GM19238 (cell line): Measurements from ENCODE around the gene DCD.
"Not testable (repeated sequence)": the region's sequence is repeated elsewhere in the genome, so short reads cannot be mapped to it uniquely, and the experiment has no call there.

Experiments used
- DNase-seq: peaks from one replicate; pipeline ENCODE4 v3.0.0; 2011; ENCODE audit warnings: low spot score; ENCODE audit not compliant: insufficient read length

The DCD gene

DNA sequence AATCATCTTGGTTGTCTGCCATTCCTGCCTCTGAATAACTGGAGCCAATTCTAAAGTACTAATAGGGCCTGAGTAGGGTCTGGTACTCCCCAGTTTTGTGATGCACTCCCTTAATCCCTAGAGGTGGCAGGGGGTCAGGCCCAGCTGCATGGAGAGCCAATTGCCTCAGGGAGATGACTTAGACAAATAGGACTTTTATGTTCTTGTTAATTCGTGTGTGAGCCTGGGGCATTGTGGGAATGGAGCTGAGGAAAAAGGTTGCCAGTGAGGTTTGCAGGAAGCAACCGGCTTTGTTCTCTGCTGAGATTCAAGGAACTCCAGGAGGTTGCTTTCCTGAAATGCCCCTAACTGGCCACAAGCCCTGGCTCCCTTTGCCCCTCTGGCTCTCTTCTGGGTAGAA, 6.8 kb upstream of the DCD start:
- DNase-seq = no peak

DNA sequence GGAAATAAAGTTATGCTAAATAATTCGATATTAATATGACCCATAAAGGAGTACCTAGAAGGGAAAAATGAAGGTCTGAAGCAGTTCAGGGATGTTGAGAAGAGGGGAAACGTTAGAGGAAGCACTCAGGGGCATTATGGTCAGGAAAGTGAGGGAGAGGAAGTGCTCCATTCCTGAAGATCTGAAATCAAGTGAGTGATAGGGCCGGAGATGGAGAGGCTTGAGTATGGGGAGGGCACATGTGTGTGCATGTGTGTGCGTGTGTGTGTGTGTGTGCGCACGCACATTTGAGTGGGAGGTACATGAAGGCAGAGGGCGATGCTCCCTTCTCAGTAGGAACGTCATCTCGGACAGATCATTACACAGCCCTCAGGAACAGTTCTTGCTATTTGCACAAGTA, 4.9 kb upstream of the DCD start:
- no peak for DNase-seq

DNA sequence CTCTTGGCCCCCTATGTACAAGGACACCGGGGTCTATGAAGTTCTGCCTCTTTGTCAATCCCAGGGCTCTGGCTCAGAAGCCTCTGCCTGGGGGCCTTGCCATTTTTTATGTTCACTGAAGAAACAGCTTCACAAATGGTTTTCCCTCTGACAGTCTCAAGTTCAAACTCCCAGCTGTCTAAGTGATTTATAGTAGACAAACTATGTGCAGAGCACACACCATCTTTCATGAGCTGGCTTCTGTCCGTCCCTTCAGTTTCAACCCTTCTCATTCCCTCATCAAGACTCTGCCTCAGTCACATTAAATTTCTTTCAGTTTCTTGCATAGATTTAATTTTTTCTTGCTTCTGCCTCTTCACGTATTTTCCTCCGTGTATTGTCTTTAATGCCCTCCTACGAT, 2.7 kb upstream of the DCD start:
- no peak for DNase-seq

DNA sequence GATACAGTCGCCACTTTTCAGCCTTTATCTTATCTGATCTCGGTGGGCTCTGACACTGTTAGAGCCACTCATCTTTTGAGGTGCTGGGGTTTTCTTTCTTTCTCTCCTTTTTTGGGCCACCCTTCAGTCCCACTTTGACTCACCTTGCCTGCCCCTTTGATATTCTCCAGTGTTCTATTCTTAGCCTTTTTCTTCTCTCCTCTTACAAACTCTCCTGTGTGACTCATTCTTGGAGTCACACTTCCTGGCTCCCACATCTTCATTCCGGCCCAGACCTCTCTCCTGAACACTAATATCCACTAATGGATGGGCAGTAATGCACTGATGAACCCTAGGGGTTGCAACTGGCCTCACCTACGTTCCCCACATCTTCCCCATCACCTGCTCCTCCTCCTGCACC, 2.2 kb upstream of the DCD start:
- no peak for DNase-seq

DNA sequence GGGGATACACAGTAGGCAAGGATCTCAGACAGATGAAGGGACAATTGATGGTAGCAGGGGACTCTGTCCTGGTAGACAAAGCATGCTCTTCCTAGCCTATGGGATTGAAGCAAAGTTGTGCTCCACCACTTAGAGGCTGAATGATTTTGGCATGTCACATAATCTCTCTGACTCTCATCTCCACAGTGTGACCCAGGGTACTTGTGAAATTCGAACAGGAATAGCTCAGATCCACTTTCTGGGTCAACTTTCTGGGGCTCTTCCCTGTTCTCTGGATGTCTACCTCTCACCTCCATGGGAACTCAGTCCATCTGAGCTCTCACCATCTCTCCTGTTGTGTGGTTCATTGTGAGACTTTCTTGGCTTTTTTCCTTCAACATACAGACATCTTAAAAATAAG, 1.7 kb upstream of the DCD start:
- no peak for DNase-seq

DNA sequence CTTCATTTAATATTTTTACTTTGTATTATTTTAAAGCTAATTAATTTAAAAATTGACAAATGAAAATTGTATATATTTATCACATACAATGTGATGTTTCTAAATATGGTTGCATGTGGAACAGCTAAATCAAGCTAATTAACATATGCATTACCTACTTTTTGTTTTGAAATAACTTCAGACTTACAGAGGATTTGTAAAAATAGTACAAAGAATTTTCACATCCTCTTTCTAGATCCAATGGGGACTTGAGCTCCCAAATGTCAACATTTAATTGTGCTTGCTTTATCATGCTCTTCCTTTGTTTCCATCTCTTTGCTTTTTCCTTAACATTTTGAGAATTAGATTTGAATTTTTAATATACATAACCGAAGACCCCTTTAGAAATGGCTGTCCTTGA, 6.6 kb downstream of the DCD start:
- DNase-seq = no peak

DNA sequence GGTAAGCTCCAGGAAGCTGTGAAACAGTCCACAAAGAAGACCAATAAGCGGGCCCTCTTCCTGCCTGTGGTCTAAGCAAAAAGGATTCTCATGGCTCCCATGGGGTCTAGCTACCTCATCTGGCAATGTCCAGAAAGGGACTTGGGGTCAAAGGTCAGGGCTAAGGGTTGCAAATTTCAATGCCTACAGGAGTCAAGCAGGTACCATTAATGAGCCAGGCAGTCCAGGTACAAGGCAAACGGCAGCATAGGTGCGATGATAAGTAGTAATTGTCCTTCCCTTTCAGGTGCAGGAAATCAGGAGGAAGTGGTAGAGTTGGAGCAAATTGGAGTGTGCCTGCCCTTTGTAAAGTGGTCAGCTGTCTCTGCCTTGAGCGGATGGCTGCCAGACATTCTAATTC, 7.1 kb downstream of the DCD start:
- no peak for DNase-seq

DNA sequence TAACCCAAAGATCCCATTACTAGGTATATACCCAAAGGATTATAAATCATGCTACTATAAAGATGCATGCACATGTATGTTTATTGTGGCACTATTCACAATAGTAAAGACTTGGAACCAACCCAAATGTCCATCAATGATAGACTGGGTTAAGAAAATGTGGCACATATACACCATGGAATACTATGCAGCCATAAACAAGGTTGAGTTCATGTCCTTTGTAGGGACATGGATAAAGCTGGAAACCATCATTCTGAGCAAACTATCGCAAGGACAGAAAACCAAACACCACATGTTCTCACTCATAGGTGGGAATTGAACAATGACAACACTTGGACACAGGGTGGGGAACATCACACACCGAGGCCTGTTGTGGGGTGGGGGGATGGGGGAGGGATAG, 9.1 kb downstream of the DCD start:
- not testable (repeated sequence) for DNase-seq

DNA sequence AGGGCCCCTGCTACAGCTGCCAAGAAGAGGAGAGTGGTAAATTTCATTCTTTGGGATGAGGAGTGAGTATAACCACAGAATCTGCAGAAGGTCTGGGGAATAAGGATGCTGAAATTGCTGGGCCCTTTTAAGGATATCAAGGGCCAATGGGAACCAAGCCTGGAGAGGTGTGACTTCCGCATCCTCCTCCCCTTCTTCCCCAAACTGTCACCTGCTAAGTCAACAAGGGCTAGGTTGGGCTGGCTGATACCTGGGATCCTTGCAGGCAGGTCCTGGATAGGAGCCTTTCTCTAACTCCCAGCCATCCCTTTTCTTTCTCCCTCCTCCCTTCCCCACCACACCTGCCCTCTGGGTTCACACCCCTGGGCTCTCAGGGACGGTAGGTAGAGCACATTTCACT, 13.4 kb downstream of the DCD start, which contains the start of gene LACRT:
LACRT (minus strand) TSS at position 101 of the 400 bp plus-strand sequence; CDS start at position 47, 54 bp downstream.
- no peak for DNase-seq

DNA sequence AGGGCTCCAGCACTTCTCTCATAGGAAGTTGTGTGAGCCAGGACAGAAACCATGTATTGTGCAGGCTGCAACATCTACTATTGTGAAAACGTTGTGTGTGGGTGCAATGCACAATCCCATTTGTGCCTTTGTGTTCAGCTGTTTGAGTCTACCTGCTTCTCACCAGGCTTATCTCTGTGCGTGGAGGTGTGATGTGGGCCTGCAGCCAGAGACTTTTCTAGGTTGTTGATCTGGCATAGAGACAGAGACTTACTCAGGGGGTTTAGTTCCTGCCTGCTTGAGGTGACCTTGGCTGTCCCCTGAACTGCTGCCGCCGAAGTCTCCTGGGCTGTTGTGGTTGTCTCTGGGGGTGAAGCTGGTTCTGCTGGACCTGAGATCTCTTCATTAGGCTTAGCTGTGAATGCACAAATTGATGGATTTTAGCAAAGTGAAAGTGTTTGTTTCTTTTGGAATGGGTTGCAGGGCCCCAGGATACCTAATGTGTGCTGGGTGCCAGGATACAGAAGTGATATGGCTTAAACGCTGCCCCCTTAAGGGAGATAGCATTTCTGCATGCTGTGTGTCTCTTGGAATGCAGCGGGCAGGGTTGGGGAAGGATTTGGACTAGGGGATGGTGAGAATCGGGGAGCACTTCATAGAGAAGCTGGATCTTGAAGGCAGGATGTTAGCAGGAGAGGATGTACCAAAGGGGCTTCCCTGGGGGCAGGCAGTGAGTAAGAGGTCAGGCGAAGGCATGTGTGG, 16.0 kb downstream of the DCD start:
- DNase-seq = no peak

DNA sequence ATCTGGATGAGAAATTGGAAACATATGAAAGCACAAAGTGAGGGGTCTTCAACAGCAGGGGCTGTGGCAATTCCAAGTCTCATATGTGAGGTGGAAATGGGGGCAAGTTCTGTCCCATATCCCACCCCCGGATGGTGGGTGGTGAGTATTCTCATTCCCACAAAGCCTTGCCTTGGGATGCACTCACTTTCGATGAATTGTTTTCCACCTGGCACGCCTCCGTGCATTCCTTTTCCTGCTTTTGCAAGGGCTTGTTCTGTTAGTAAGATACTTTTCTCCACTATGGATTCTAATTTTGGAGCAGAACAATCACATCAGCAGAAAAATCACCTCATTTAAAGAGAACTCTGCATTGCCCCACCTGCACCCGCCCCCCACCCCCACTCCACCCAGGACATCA, 16.6 kb downstream of the DCD start:
- DNase-seq = no peak

DNA sequence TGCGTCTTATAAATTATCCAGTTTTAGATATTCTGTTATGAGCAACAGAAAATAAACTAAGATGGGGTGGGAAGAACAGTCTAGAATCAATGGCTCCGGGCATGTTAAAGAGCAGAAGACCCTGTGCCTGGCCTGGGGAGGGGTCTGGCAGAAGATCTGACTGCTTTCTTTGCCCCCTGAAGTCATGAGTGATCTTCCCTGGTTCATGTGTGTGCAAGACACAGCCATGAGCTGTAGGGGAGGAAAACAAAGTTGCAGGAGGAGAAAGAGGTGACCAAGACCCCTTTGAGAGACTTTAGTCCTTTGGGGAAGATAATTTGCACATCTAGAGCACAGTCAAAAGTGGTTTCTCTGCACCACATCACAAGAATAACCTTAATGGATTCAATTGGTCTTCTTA, 18.2 kb downstream of the DCD start:
- DNase-seq = no peak

DNA sequence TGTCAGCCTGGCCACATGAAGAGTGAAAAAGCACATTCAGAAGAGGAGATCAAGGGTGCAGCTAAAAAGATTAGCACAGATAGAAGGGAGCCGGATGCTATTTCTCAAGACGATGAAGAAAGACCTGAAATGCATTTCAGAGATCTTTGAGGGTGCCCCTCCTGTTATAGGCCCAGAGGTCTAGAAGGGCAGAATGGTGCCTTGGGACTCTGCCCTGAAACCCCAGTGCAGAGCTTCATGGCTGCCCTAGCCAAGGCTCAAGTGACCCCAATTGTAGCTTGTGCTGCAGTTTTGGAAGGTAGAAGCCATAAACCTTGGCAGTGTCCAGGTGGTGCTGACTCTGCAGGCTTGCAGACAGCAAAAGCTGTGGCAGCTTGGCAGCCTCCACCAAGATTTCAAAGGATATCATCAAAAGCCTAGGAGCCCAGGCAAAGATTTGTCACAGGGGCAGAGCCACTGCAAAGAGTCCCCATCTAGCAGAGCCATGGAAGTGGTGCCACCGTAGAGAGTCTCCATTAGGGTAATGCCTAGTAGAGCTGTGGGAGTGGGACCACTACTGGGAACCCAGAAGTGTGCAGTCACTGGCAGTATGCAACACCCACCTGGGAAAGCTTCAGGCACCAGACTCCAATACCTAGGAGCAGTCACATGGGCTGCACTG, 19.8 kb downstream of the DCD start:
- no peak for DNase-seq

DNA sequence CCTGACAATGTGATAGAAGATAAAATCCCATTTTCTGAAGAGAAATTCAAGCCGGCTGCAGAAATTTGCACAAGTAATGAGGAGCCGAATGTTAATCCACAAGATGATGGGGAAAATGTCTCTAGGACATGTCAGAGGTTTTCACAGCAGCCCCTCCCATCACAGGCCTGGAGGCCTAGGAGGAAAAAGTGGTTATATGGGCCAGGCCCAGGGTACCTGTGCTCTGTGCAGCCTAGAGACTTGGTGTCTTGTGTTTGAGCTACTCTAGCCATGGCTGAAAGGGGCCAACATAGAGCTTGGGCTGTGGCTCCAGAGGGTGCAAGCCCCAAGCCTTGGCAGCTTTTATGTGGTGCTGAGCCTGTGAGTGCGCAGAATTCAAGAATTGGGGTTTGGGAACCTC, 20.9 kb downstream of the DCD start:
- DNase-seq = no peak

DNA sequence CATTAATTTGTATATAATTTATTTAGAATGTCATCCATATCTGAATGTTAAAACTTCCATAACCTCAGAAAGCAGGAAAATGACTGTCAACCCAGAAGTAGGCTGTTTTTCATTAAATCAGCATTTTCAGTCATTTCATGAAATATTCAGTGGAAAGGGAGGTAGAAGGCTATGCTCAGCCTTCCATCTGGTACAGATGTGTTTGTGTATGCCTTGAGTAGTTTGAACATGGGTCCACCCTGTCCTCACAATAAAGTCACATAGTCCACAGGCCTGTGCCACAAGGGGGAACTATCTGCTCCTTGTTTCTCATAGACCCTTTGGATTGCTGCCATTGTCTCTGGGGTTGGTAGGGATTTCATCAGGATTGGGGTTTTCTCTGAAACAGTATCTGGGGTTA, 22.6 kb downstream of the DCD start:
- no peak for DNase-seq

DNA sequence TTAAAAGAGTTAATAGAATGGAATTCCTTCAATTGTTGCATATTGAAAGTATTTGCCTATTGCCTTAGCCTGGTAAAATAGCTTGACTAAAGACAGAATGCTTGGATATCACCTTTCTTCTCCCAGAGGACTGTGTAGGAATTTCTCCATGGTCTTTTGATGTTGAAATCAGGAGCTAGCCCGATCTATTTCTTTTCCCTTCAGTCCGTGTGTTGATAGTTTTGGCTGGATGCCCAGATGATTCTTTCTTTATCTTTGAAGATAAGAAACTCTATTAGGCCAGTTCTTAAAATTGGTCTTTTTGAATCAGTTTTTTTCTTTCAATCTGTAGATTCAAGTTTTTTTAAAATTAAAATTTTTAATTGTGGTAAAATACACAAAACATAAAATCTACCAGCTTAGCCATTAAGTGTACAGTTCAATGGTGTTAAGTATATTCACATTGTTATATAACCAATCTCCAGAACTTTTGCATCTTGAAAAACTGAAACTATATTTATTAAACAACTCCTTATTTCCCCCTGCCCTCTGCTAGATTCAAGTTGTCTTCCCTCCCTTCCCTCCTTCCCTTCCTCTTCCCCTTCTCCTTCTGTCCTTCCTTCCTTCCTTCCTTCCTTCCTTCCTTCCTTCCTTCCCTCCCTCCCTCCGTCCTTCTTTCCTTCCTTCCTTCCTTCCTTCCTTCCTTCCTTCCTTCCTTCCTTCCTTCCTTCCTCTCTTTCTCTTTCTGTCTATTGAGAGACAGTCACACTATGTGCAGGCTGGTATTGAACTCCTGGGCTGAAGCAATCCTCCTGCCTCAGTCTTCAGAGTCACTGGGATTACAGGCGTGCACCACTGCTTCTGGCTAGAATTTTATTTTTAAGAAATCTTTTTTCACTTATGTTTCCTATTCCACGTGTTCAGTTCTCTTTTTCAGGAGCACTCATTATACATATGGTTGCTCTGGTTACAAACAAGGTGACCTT, 23.6 kb downstream of the DCD start:
- DNase-seq = no peak

DNA sequence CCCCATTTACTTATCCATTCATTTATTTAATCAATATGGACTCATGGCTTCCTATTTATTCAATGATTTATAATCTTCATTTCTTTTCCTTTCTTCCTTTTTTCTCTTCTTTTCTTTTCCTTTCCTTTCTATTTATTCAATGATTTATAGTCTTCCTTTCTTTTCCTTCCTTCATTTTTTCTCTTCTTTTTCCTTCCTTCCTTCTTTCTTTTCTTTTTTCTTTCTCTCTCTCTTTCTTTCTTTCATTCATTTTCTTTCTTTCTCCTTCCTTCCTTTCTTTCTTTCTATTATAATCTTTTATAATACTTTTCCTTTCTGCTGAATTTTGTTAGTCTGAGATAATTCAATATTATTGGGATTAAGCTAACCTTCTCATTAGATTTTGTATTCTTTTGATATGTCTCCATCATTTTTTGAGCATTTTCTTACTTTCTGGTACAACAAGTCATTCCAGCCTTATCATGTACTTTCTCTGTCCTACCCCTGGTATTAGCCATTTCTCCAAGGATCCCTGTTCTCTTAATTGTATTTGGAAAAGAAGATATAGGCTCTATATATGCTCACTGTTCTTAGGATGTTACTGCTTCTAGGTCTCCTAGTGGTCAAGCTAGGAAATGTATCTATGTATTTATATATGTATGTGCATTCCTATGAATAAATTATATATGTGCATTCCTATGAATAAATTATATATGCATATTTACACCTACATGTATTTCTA, 25.5 kb downstream of the DCD start:
- no peak for DNase-seq

DNA sequence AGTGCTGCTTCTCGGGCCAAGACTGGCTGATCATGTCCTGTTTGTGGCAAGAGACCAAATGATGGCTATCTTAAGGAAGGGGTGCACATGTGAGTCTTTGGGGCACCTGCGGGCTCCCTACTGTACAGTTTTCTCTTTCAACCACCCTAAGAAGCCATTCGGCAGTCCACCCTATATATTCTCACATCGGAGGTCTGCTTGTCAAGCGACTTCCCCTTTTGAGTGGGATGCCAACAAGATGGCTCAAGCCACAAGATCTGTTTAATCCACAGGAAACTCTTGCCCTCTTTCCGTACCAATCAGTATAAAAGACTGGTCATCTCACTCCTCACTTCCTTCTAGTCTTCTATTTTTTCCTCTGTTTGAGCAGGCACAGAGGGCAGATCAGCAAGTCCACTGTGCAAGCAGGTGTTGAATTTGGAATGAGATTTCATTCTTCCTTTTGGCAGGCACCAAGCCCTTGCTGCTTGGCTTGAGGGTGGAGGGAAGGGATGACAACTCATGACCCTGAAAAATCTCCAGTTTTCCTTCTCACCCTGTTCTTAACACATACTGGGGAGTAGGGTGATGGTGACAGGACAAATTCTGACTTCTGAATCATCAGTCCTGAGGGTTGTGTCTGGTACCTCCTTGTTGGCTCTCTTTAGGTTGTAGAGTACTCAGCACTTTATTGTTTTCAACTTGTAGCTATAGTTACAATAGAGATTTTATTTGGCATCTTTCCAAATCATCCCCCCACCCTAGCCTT, 31.1 kb downstream of the DCD start:
- DNase-seq = no peak

DNA sequence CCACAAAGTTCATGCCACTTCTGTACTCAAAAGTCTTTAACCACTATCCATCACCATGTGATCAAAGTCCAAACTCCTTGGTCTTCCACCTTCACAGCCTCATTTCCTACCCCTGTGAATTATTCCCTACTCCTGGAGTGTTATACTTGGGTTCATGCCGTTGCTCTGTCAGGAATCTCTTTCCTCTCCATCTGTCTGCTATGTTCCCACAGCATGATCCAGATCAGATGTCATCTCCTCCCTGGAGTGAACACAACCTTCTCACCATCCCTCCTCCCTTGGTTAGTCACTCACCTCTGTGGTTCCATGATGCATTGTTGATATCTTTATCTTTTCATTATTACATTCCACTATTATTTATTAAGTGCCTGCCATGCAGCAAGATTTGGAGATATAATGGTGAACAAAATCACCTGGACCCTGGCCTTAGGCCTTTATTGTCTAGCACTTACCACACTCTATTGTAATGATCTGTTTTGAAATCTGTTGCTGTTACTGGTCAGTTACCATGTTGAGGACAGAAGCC, 35.9 kb downstream of the DCD start:
- DNase-seq = no peak

DNA sequence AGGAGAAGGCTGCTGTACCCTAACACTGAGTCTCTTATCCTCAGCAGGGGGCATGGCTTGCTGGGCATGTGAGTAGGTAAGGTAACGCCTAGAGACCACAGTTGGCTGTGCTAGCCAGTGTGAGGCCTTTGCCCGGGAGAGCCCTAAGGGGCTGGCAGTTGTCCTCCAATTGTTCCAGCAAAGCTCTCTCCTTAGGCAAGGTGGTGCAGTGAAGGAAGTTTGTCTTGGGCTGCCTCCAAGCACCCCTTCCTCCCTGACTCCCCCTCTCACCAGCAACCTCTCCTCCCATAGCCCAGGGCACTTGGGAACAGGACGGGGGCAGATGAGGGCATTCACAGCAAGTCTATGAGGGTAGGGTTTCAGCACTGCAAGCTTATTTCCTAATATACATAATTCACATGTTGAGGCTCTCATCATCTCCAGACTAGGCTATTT, 36.4 kb downstream of the DCD start:
- no peak for DNase-seq
